A549 (cell line): ENCODE measurements around the gene ZBTB20. TPM values are rescaled to one million over a fixed set of nuclear protein-coding genes. Genes with fewer than 3 reads are reported as not detected.

Experiments used
- ATAC-seq, 2 experiments: fragments of 200-7000 bp in 1 of 2; fragments of >200 bp in 1 of 2; cut with Nextera tagmentation in 1 of 2; cut with Tn5 transposase in 1 of 2; 3 replicates each; pipeline versions ENCODE4 v1.8.0 to v1.9.1; 2018 to 2020; ENCODE audit warnings: mild to moderate bottlenecking in 1 of 2, moderate library complexity in 1 of 2
- CTCF ChIA-PET: fragments of 300-600 bp; sonication (Branson Sonifier 250); formaldehyde crosslinking; extraction: SDS; loops from one replicate; lab custom pipeline; 2021; ENCODE audit warnings: antibody characterized with exemption, inconsistent platforms; lab: Yijun Ruan, JAX
- POLR2A ChIA-PET: fragments of 350-600 bp; formaldehyde crosslinking; extraction: SDS; loops from one replicate; lab custom pipeline; 2021; ENCODE audit warnings: antibody characterized with exemption, inconsistent platforms; lab: Yijun Ruan, JAX
- DNase-seq, 2 experiments: peaks; one replicate each; pipeline versions ENCODE4 v3.0.0 to v3.0.0-alpha.2; 2011 to 2016; ENCODE audit warnings: low read depth in 1 of 2, low spot score in 1 of 2
- FAIRE-seq: peaks from 2 replicates; lab custom pipeline; 2011; peaks lifted over from hg19 to GRCh38; lab: Jason Lieb, UNC
- H3K27ac ChIP-seq, 2 experiments: fragments of >200 bp; sonication (Bioruptor Twin); formaldehyde crosslinking; 3 replicates each; pipeline ENCODE4 v1.5.1; 2016 to 2017
- H3K4me1 ChIP-seq: fragments of >200 bp; sonication (Bioruptor Twin); formaldehyde crosslinking; 3 replicates; pipeline ENCODE4 v1.6.1; 2016
- H3K4me2 ChIP-seq: fragments of >200 bp; sonication (Bioruptor Twin); formaldehyde crosslinking; 3 replicates; pipeline ENCODE4 v1.6.1; 2016
- H3K4me3 ChIP-seq: fragments of >200 bp; sonication (Bioruptor Twin); formaldehyde crosslinking; 3 replicates; pipeline ENCODE4 v1.5.1; 2016
- H3K9me3 ChIP-seq: fragments of >200 bp; sonication (Bioruptor Twin); formaldehyde crosslinking; 3 replicates; pipeline ENCODE4 v1.6.1; 2016
- CEBPB ChIP-seq, 2 experiments: fragments of >200 bp in 1 of 2; sonication (Bioruptor Twin) in 1 of 2; formaldehyde crosslinking in 1 of 2; IDR thresholded peaks; 2 replicates each; pipeline ENCODE4 v1.6.1; 2012 to 2016
- CHD2 ChIP-seq: fragments of 150-350 bp; IDR thresholded peaks from 2 replicates; pipeline ENCODE4 v1.6.1; 2014; ENCODE audit warnings: low read length; ENCODE audit not compliant: partially characterized antibody
- CHD4 ChIP-seq: fragments of 200-600 bp; sonication (generic); IDR thresholded peaks from 2 replicates; pipeline ENCODE4 v1.6.1; 2016; ENCODE audit warnings: antibody characterized with exemption, mild to moderate bottlenecking, borderline replicate concordance
- E2F6 ChIP-seq: IDR thresholded peaks from 2 replicates; pipeline ENCODE4 v1.6.1; 2012; ENCODE audit warnings: low read depth, borderline replicate concordance
- EHF ChIP-seq: fragments of 250-450 bp; sonication (Bioruptor Pico); IDR thresholded peaks from 2 replicates; pipeline ENCODE4 v1.5.0; 2020; ENCODE audit warnings: mild to moderate bottlenecking
- EP300 ChIP-seq, 2 experiments: fragments of >200 bp; sonication (Bioruptor Twin); formaldehyde crosslinking; IDR thresholded peaks; 2 replicates in 1 of 2; 3 replicates in 1 of 2; pipeline ENCODE4 v1.6.1; 2016 to 2017
- FOSB ChIP-seq: fragments of 250-450 bp; sonication (Bioruptor Pico); IDR thresholded peaks from 2 replicates; pipeline ENCODE4 v1.5.0; 2020; ENCODE audit warnings: mild to moderate bottlenecking, moderate library complexity
- FOSL2 ChIP-seq, 2 experiments: fragments of 450-650 bp in 1 of 2; fragments of >200 bp in 1 of 2; sonication (Bioruptor Twin) in 1 of 2; formaldehyde crosslinking; IDR thresholded peaks; 2 replicates each; pipeline versions ENCODE4 v1.5.0 to v1.6.1; 2016 to 2020; ENCODE audit warnings: mild to moderate bottlenecking in 1 of 2, moderate library complexity in 1 of 2
- HEYL ChIP-seq: fragments of 250-450 bp; sonication (Bioruptor Pico); IDR thresholded peaks from 2 replicates; pipeline ENCODE4 v1.8.0; 2021; ENCODE audit warnings: mild to moderate bottlenecking, moderate library complexity
- HOXA7 ChIP-seq: fragments of 250-450 bp; sonication (Bioruptor Pico); IDR thresholded peaks from 2 replicates; pipeline ENCODE4 v1.5.0; 2020; ENCODE audit warnings: mild to moderate bottlenecking, moderate library complexity
- HOXB5 ChIP-seq: fragments of 250-450 bp; sonication (Bioruptor Pico); IDR thresholded peaks from 2 replicates; pipeline ENCODE4 v1.5.0; 2020; ENCODE audit warnings: mild to moderate bottlenecking, moderate library complexity
- JUNB ChIP-seq: fragments of >200 bp; sonication (Bioruptor Twin); formaldehyde crosslinking; IDR thresholded peaks from 2 replicates; pipeline ENCODE4 v1.6.1; 2016
- KDM1A ChIP-seq: fragments of 200-600 bp; sonication (generic); IDR thresholded peaks from 2 replicates; pipeline ENCODE4 v1.6.1; 2016; ENCODE audit warnings: low read depth, mild to moderate bottlenecking
- NR3C1 ChIP-seq: fragments of >200 bp; sonication (Bioruptor Twin); formaldehyde crosslinking; IDR thresholded peaks from 3 replicates; pipeline ENCODE4 v1.6.1; 2017
- PBX3 ChIP-seq: IDR thresholded peaks from 2 replicates; pipeline ENCODE4 v1.6.1; 2012
- PHF8 ChIP-seq: fragments of 200-600 bp; sonication (generic); IDR thresholded peaks from 2 replicates; pipeline ENCODE4 v1.6.1; 2016; ENCODE audit warnings: low read depth, mild to moderate bottlenecking, antibody characterized with exemption, moderate library complexity, borderline replicate concordance
- POLR2A ChIP-seq: IDR thresholded peaks from 2 replicates; pipeline ENCODE4 v1.6.1; 2012; ENCODE audit warnings: mild to moderate bottlenecking, low read length
- POLR2AphosphoS2 ChIP-seq: conservative IDR thresholded peaks from 2 replicates; pipeline ENCODE4 v1.6.1; 2012; ENCODE audit warnings: low read length, improper control_type of control experiment, inconsistent platforms
- RAD21 ChIP-seq, 2 experiments: fragments of >200 bp in 1 of 2; sonication (Bioruptor Twin) in 1 of 2; formaldehyde crosslinking in 1 of 2; IDR thresholded peaks in 1 of 2; conservative IDR thresholded peaks in 1 of 2; 2 replicates in 1 of 2; 3 replicates in 1 of 2; pipeline ENCODE4 v1.6.1; 2012 to 2018; ENCODE audit warnings: inconsistent platforms in 1 of 2
- RCOR1 ChIP-seq: fragments of 150-350 bp; IDR thresholded peaks from 2 replicates; pipeline ENCODE4 v1.6.1; 2014; ENCODE audit warnings: antibody characterized with exemption, low read length, low read depth
- SMC3 ChIP-seq: fragments of >200 bp; sonication (Bioruptor Twin); formaldehyde crosslinking; IDR thresholded peaks from 3 replicates; pipeline ENCODE4 v1.6.1; 2018; ENCODE audit warnings: inconsistent platforms
- TP53 ChIP-seq: fragments of 250-450 bp; sonication (Bioruptor Pico); IDR thresholded peaks from 2 replicates; pipeline ENCODE4 v1.5.0; 2021; ENCODE audit warnings: mild to moderate bottlenecking, moderate library complexity
- USF2 ChIP-seq: fragments of 450-650 bp; IDR thresholded peaks from 2 replicates; pipeline ENCODE4 v1.6.1; 2014; ENCODE audit warnings: antibody characterized with exemption
- ZNF302 ChIP-seq: fragments of 250-450 bp; sonication (Bioruptor Pico); IDR thresholded peaks from 2 replicates; pipeline ENCODE4 v1.9.0; 2021; ENCODE audit warnings: inconsistent platforms, mild to moderate bottlenecking, moderate library complexity
- ZSCAN20 ChIP-seq: fragments of 250-450 bp; sonication (Bioruptor Pico); IDR thresholded peaks from 2 replicates; pipeline ENCODE4 v1.8.0; 2022; ENCODE audit warnings: mild to moderate bottlenecking, moderate library complexity
- WGBS: methylation state at CpG from one replicate; pipeline ENCODE4 v1.1.6; 2017; ENCODE audit errors: missing lambda C conversion rate; 5-methylcytosine and 5-hydroxymethylcytosine counted together
- polyA plus RNA-seq, 4 experiments: library from polyadenylated mRNA; depleted of rRNA in 3 of 4; stranded (reverse); fragments of >200 nt; fragmentation: RNase III in 1 of 4; extraction: RNeasy Plus Mini Kit Qiagen cat#74134 plus additional on column Dnase treatment in 1 of 4; gene quantifications; 2 replicates in 3 of 4; 3 replicates in 1 of 4; pipeline ENCODE4 v1.2.3, GENCODE V29; 2011 to 2017
- TF ChIP-seq, protein P1 (sequence below): fragments of >200 bp; sonication (Bioruptor Twin); formaldehyde crosslinking; IDR thresholded peaks from 3 replicates; pipeline ENCODE4 v1.5.1; 2016
- TF ChIP-seq, protein P2 (sequence below): fragments of 150-350 bp; IDR thresholded peaks from 2 replicates; pipeline ENCODE4 v1.6.1; 2014; ENCODE audit warnings: low read depth, mild to moderate bottlenecking, low read length
- TF ChIP-seq, protein P3 (sequence below): fragments of 250-450 bp; sonication (Bioruptor Pico); IDR thresholded peaks from 2 replicates; pipeline ENCODE4 v1.5.0; 2020; ENCODE audit warnings: low read depth, mild to moderate bottlenecking, moderate library complexity

Gene ZBTB20
- polyA plus RNA-seq, 2 of the 4 experiments (the other 2 are of a cell fraction) = 0.85 to 5.0 TPM

GRCh38 chr3:115072265-115073021 is 74.6 kb downstream of the ZBTB20 start:
- WGBS = 77% methylated on average over 6 of the region's 6 CpGs
- ATAC-seq (no peak), FAIRE-seq (no peak), DNase-seq (no peak)
- TF ChIP-seq CEBPB (IDR thresholded peaks at IDR 0.05) (no peak), ZNF302 (CRISPR knock-in tag) (no peak), POLR2A (no peak), CHD2 (no peak), EP300 (IDR thresholded peaks at IDR 0.05) (no peak), RAD21 (conservative IDR thresholded peaks at IDR 0.05 in 1 of 2, IDR thresholded peaks at IDR 0.05 in 1 of 2) (no peak), HOXA7 (CRISPR knock-in tag) (no peak)
- TF ChIP-seq, protein P1, sequence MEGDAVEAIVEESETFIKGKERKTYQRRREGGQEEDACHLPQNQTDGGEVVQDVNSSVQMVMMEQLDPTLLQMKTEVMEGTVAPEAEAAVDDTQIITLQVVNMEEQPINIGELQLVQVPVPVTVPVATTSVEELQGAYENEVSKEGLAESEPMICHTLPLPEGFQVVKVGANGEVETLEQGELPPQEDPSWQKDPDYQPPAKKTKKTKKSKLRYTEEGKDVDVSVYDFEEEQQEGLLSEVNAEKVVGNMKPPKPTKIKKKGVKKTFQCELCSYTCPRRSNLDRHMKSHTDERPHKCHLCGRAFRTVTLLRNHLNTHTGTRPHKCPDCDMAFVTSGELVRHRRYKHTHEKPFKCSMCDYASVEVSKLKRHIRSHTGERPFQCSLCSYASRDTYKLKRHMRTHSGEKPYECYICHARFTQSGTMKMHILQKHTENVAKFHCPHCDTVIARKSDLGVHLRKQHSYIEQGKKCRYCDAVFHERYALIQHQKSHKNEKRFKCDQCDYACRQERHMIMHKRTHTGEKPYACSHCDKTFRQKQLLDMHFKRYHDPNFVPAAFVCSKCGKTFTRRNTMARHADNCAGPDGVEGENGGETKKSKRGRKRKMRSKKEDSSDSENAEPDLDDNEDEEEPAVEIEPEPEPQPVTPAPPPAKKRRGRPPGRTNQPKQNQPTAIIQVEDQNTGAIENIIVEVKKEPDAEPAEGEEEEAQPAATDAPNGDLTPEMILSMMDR = no peak
- H3K9me3 ChIP-seq = no peaks in the 10 kb centered on the region
- no peak overlapping the region for H3K4me2 ChIP-seq
- no peaks in the 10 kb centered on the region for H3K4me1 ChIP-seq
- H3K4me3 ChIP-seq = no peak overlapping the region
- ChIA-PET POLR2A (no interaction called here), CTCF (interaction anchor here (0.9 to 1.2 kb wide), 2 partner anchors 20 to 545 kb away, joined by 3 to 4 read pairs; no protein-coding TSS in a partner anchor)
- no peak overlapping the region for H3K27ac ChIP-seq

DNA sequence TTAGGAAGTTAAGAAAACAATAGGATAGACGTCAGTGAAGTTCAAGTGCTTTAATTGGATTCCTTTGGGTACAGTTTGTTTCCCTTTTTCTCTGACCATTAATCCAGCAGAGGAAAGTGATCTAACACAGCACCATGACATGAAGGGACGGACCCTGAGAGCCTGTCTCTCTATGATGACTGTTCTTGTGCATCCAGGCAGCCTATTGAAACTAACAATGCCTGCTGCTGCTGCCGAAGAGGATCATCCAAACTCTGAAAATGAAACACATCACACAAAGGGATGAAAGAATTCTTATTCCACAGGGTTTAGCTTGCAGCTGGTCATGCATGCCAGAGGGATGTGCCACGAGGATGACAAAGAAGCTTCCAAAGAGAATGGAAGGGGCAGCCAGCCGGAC is 75.5 kb downstream of the ZBTB20 start:
- no peak overlapping the region for H3K4me2 ChIP-seq
- WGBS = 76% methylated on average over 5 of the region's 5 CpGs
- CTCF ChIA-PET = interaction anchor here (0.9 to 1.2 kb wide), 2 partner anchors 21 to 544 kb away, joined by 3 to 4 read pairs; no protein-coding TSS in a partner anchor

DNA sequence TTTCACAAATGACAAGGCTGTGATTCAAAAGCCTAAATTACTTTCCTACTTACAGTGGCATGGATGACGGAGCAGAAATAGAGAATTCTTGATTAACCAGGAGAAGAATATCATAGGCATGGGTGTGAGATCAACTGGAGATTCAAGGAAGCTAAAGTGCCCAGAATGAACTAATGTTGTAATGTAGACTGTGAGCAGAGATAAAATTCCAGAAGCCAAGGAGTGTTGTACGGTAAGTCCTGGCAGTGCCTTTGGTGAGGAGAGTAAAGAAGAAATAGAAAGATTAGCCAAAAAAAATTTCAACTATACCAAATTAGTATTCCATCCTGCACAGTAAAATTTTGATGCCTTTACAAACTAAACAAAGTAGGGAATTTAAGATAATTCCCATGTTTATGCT is 75.9 kb downstream of the ZBTB20 start:
- H3K4me3 ChIP-seq = no peak overlapping the region
- POLR2A ChIA-PET = no interaction called here
- no peak overlapping the region for H3K4me2 ChIP-seq
- CTCF ChIA-PET = interaction anchor here (0.8 to 1.2 kb wide), 2 partner anchors 21 to 22 kb away, joined by 3 to 4 read pairs; no protein-coding TSS in a partner anchor
- H3K9me3 ChIP-seq = no peaks in the 10 kb centered on the region
- no peak overlapping the region for H3K27ac ChIP-seq
- 90% methylated on average over 2 of the region's 2 CpGs for WGBS
- no peak for ATAC-seq
- no peaks in the 10 kb centered on the region for H3K4me1 ChIP-seq
- FAIRE-seq = no peak
- no peak for DNase-seq
- no peak for TF ChIP-seq HEYL (CRISPR knock-in tag)
- no peak for TF ChIP-seq POLR2AphosphoS2
- TF ChIP-seq USF2 = no peak
- TF ChIP-seq JUNB = no peak
- TF ChIP-seq EP300 (IDR thresholded peaks at IDR 0.05) = no peak
- no peak for TF ChIP-seq FOSL2 (IDR thresholded peaks at IDR 0.05)
- no peak for TF ChIP-seq FOSL2 (CRISPR knock-in tag; IDR thresholded peaks at IDR 0.05)
- TF ChIP-seq TP53 = no peak
- no peak for TF ChIP-seq RCOR1
- TF ChIP-seq ZSCAN20 (CRISPR knock-in tag) = no peak
- TF ChIP-seq KDM1A = no peak
- no peak for TF ChIP-seq FOSB (CRISPR knock-in tag)
- TF ChIP-seq, protein P2, sequence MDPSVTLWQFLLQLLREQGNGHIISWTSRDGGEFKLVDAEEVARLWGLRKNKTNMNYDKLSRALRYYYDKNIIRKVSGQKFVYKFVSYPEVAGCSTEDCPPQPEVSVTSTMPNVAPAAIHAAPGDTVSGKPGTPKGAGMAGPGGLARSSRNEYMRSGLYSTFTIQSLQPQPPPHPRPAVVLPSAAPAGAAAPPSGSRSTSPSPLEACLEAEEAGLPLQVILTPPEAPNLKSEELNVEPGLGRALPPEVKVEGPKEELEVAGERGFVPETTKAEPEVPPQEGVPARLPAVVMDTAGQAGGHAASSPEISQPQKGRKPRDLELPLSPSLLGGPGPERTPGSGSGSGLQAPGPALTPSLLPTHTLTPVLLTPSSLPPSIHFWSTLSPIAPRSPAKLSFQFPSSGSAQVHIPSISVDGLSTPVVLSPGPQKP = no peak

More for the DNA sequence above, 75.5 kb downstream of the ZBTB20 start:
- ATAC-seq = no peak
- no peak for DNase-seq
- POLR2A ChIA-PET = no interaction called here
- no peaks in the 10 kb centered on the region for H3K4me1 ChIP-seq
- no peak for FAIRE-seq
- no peak overlapping the region for H3K27ac ChIP-seq
- TF ChIP-seq RCOR1 (no peak), CHD4 (no peak), EHF (CRISPR knock-in tag) (no peak), SMC3 (no peak), PBX3 (no peak), HOXB5 (CRISPR knock-in tag) (no peak), NR3C1 (no peak), CHD2 (no peak), PHF8 (no peak), E2F6 (no peak)
- TF ChIP-seq, protein P3, sequence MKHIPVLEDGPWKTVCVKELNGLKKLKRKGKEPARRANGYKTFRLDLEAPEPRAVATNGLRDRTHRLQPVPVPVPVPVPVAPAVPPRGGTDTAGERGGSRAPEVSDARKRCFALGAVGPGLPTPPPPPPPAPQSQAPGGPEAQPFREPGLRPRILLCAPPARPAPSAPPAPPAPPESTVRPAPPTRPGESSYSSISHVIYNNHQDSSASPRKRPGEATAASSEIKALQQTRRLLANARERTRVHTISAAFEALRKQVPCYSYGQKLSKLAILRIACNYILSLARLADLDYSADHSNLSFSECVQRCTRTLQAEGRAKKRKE = no peak
- H3K9me3 ChIP-seq = no peaks in the 10 kb centered on the region
- H3K4me3 ChIP-seq = no peak overlapping the region
